B cell (primary cell): ENCODE data around the gene PRR16. TPM values are rescaled to one million over a fixed set of nuclear protein-coding genes. Genes with fewer than 3 reads are reported as not detected.

ENCODE experiments used
- ATAC-seq: fragments of 200-7000 bp; cut with Tn5 transposase; one replicate; pipeline ENCODE4 v1.10.0; 2021; ENCODE audit warnings: low read depth, mild to moderate bottlenecking, moderate number of reproducible peaks, moderate library complexity
- CTCF ChIA-PET: fragments of 350-600 bp; sonication (Branson Sonifier 250); formaldehyde crosslinking; loops from one replicate; lab custom pipeline; 2021; ENCODE audit warnings: antibody characterized with exemption, inconsistent platforms; lab: Charles Lee
- POLR2A ChIA-PET: fragments of 350-600 bp; sonication (Branson Sonifier 250); formaldehyde crosslinking; loops from one replicate; lab custom pipeline; 2021; ENCODE audit warnings: antibody characterized with exemption; lab: Charles Lee
- DNase-seq: peaks from one replicate; pipeline ENCODE4 v3.0.0; 2013
- H2AFZ ChIP-seq: 2 replicates; pipeline ENCODE4 v1.6.1; 2012; ENCODE audit warnings: mild to moderate bottlenecking, low read depth, low read length; ENCODE audit not compliant: insufficient read depth, poor library complexity, severe bottlenecking
- H3K27ac ChIP-seq, 2 donors: 1 replicate in 1 of 2; 2 replicates in 1 of 2; pipeline ENCODE4 v1.5.1; 2012 to 2013; ENCODE audit warnings: low read length in 2 of 2, mild to moderate bottlenecking in 2 of 2, moderate library complexity in 1 of 2
- H3K27me3 ChIP-seq, 4 experiments: fragments of 200-600 bp in 1 of 4; sonication (generic) in 1 of 4; replicated peaks in 1 of 4; 1 replicate in 2 of 4; 2 replicates in 2 of 4; pipeline versions ENCODE4 v1.6.1 to v1.7.0; 2013 to 2016; ENCODE audit warnings: low read length in 3 of 4, mild to moderate bottlenecking in 2 of 4, mixed read lengths in 1 of 4, moderate library complexity in 1 of 4; ENCODE audit not compliant: insufficient read depth in 4 of 4, control insufficient read depth in 3 of 4; ENCODE audit errors: control extremely low read depth in 1 of 4
- H3K36me3 ChIP-seq, 2 experiments: replicated peaks in 1 of 2; 1 replicate in 1 of 2; 2 replicates in 1 of 2; pipeline versions ENCODE4 v1.6.1 to v1.7.1; 2013; ENCODE audit warnings: low read length in 1 of 2; ENCODE audit not compliant: insufficient read depth in 2 of 2, control insufficient read depth in 1 of 2; ENCODE audit errors: control extremely low read depth in 1 of 2, extremely low read depth in 1 of 2
- H3K4me1 ChIP-seq, 2 donors: fragments of 200-600 bp in 1 of 2; sonication (generic) in 1 of 2; 1 replicate in 1 of 2; 2 replicates in 1 of 2; pipeline versions ENCODE4 v1.5.1 to v1.6.1; 2013 to 2017; ENCODE audit warnings: low read length in 2 of 2; ENCODE audit not compliant: control insufficient read depth in 2 of 2, insufficient read depth in 2 of 2
- H3K4me2 ChIP-seq: replicated peaks from 2 replicates; pipeline ENCODE3; 2012; ENCODE audit warnings: mild to moderate bottlenecking, low read depth, low read length; ENCODE audit not compliant: poor library complexity, severe bottlenecking
- H3K4me3 ChIP-seq, 5 experiments: fragments of 200-600 bp in 1 of 5; sonication (generic) in 1 of 5; 1 replicate in 3 of 5; 2 replicates in 2 of 5; pipeline versions ENCODE4 v1.5.1 to v1.7.0; 2011 to 2016; ENCODE audit warnings: low read length in 4 of 5, mild to moderate bottlenecking in 4 of 5, low read depth in 2 of 5, control low read depth in 1 of 5, moderate library complexity in 1 of 5; ENCODE audit not compliant: insufficient read depth in 1 of 5; ENCODE audit errors: control extremely low read depth in 1 of 5, extremely low read depth in 1 of 5
- H3K79me2 ChIP-seq: fragments of 200-600 bp; sonication (generic); one replicate; pipeline ENCODE4 v1.6.0; 2016; ENCODE audit warnings: low read length; ENCODE audit not compliant: control insufficient read depth, insufficient read depth
- H3K9ac ChIP-seq: fragments of 200-600 bp; sonication (generic); 2 replicates; pipeline ENCODE4 v1.6.1; 2017; ENCODE audit warnings: mild to moderate bottlenecking, low read length, moderate library complexity
- H3K9me3 ChIP-seq, 3 donors: one replicate each; pipeline versions ENCODE4 v1.6.1 to v1.7.1; 2013; ENCODE audit warnings: low read length in 2 of 3; ENCODE audit not compliant: control insufficient read depth in 2 of 3, insufficient read depth in 1 of 3; ENCODE audit errors: control extremely low read depth in 1 of 3
- H4K20me1 ChIP-seq: 2 replicates; pipeline ENCODE4 v1.6.0; 2012; ENCODE audit warnings: mild to moderate bottlenecking, low read length; ENCODE audit not compliant: insufficient read depth, control insufficient read depth, poor library complexity, severe bottlenecking
- H3K27ac Mint-ChIP-seq: one replicate; pipeline ENCODE4 v1.8.0; 2021; ENCODE audit warnings: mixed read lengths
- H3K27me3 Mint-ChIP-seq: one replicate; pipeline ENCODE4 v1.8.0; 2021; ENCODE audit warnings: mixed read lengths
- H3K4me1 Mint-ChIP-seq: one replicate; pipeline ENCODE4 v1.8.0; 2021; ENCODE audit warnings: mixed read lengths
- H3K4me3 Mint-ChIP-seq: one replicate; pipeline ENCODE4 v1.8.0; 2021; ENCODE audit warnings: mixed read lengths
- H3K9me3 Mint-ChIP-seq: one replicate; pipeline ENCODE4 v1.8.0; 2022; ENCODE audit warnings: mixed read lengths; ENCODE audit not compliant: insufficient read depth
- EZH2 ChIP-seq: IDR thresholded peaks from 2 replicates; pipeline ENCODE4 v1.6.1; 2012; ENCODE audit warnings: borderline replicate concordance, low read depth, mild to moderate bottlenecking, moderate library complexity, low read length; ENCODE audit not compliant: insufficient read depth, poor library complexity, severe bottlenecking
- WGBS: methylation state at CpG from one replicate; pipeline ENCODE4 v1.1.5; 2013; ENCODE audit warnings: missing lambda C conversion rate; ENCODE audit not compliant: insufficient coverage; 5-methylcytosine and 5-hydroxymethylcytosine counted together
- intact Hi-C: fragments of 100-400 bp; cut with micrococcal nuclease; formaldehyde crosslinking; loops from one replicate; pipeline ENCODE4 v1.10.0; 2022
- polyA plus RNA-seq: library from polyadenylated mRNA; depleted of rRNA; stranded (reverse); fragments of >200 nt; gene quantifications from 2 replicates; pipeline ENCODE4 v1.2.3, GENCODE V29; 2012
- total RNA-seq, 2 donors: library from RNA; stranded (reverse); fragments of 120-200 nt in 1 of 2; gene quantifications; 1 replicate in 1 of 2; 2 replicates in 1 of 2; pipeline versions ENCODE4 v1.2.3 to v1.2.4, GENCODE V29; 2013 to 2022
- TF ChIP-seq, protein P1 (sequence below): fragments of 200-600 bp; IDR thresholded peaks from one replicate; pipeline ENCODE4 v1.8.0; 2022; ENCODE audit warnings: antibody characterized with exemption, mild to moderate bottlenecking

Gene PRR16
- total and polyA plus RNA-seq, 2 donors (not counting 1 experiment from before 2014, with no cell fraction given), result 0.16 TPM; not detected in 1

DNA sequence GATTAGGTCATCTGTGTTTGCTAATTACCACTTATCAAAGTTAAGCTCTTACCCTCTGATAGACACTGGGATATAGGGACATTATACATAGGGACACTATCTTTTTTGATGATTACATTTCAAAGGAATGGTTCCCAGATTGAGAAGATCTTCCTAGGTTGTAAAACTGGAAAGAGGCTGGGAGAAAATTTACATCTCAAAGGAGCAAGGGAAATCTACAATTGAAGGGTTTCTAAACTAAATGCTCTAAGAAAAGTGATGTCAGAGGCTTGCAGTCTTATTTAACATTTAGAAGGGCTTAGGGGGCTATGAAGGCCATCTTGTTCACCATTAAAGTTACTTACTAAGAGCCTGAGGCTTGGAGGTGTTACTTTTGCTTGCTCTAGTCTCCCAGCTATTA is 242.8 kb downstream of the PRR16 start:
- H3K4me2 ChIP-seq, result no peak overlapping the region
- no peak overlapping the region for H3K4me3 ChIP-seq
- no peaks in the 10 kb centered on the region for H3K27me3 Mint-ChIP-seq
- H3K27me3 ChIP-seq, result no peaks in the 10 kb centered on the region
- H3K9ac ChIP-seq, result no peak overlapping the region
- no peaks in the 10 kb centered on the region for H3K9me3 ChIP-seq
- no peaks in the 10 kb centered on the region for H3K36me3 ChIP-seq
- H3K4me1 ChIP-seq, result no peaks in the 10 kb centered on the region
- no peaks in the 10 kb centered on the region for H3K79me2 ChIP-seq
- no peak overlapping the region for H2AFZ ChIP-seq
- TF ChIP-seq EZH2, result no peak
- TF ChIP-seq, protein P1, sequence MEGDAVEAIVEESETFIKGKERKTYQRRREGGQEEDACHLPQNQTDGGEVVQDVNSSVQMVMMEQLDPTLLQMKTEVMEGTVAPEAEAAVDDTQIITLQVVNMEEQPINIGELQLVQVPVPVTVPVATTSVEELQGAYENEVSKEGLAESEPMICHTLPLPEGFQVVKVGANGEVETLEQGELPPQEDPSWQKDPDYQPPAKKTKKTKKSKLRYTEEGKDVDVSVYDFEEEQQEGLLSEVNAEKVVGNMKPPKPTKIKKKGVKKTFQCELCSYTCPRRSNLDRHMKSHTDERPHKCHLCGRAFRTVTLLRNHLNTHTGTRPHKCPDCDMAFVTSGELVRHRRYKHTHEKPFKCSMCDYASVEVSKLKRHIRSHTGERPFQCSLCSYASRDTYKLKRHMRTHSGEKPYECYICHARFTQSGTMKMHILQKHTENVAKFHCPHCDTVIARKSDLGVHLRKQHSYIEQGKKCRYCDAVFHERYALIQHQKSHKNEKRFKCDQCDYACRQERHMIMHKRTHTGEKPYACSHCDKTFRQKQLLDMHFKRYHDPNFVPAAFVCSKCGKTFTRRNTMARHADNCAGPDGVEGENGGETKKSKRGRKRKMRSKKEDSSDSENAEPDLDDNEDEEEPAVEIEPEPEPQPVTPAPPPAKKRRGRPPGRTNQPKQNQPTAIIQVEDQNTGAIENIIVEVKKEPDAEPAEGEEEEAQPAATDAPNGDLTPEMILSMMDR, result no peak
- H3K4me3 Mint-ChIP-seq, result no peak overlapping the region
- no peaks in the 10 kb centered on the region for H4K20me1 ChIP-seq
- ChIA-PET POLR2A (no interaction called here), CTCF (no interaction called here)
- H3K27ac Mint-ChIP-seq, result no peak overlapping the region
- intact Hi-C loops, result no loop called here
- no peak for ATAC-seq
- H3K4me1 Mint-ChIP-seq, result no peaks in the 10 kb centered on the region
- DNase-seq, result no peak
- peaks cover 2% of the 10 kb centered on the region for H3K9me3 Mint-ChIP-seq
- H3K27ac ChIP-seq, result no peak overlapping the region

DNA sequence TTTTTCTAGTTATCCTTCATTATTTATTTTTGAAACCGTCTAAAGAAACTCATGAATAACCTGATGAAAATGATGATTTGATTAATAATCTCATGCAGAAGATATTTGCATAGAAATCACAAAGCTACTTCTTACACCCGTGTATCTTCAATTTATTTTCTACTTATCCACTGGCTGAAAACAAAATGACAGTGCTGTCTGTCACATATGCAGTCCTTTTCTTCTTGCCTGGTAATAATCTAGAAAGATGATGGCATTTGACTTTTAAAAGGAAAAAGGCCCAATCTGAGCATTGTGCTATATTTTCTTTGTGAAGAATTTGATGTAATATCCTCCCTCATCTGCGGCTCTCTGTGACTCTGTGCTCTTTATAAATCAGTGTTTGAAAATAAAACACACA is 253.3 kb downstream of the PRR16 start:
- Mint-ChIP-seq H3K4me3 (no peak overlapping the region), H3K27ac (no peak overlapping the region), H3K4me1 (no peaks in the 10 kb centered on the region), H3K27me3 (no peaks in the 10 kb centered on the region), H3K9me3 (no peaks in the 10 kb centered on the region)
- WGBS, result no CpG with 5 or more reads among the region's 3 CpGs
- DNase-seq, result no peak
- Histone ChIP-seq H3K4me3 (no peak overlapping the region), H3K79me2 (no peaks in the 10 kb centered on the region), H3K4me2 (no peak overlapping the region), H3K36me3 (no peaks in the 10 kb centered on the region), H2AFZ (no peak overlapping the region), H3K9ac (no peak overlapping the region), H4K20me1 (no peaks in the 10 kb centered on the region), H3K27me3 (no peaks in the 10 kb centered on the region), H3K4me1 (no peaks in the 10 kb centered on the region), H3K9me3 (no peaks in the 10 kb centered on the region), H3K27ac (no peak overlapping the region)
- TF ChIP-seq EZH2, result no peak
- TF ChIP-seq, protein P1, result no peak
- POLR2A ChIA-PET, result no interaction called here
- intact Hi-C loops, result no loop called here
- CTCF ChIA-PET, result no interaction called here
- ATAC-seq, result no peak
